ENCODE data around the gene CSNK2A3. TPM values are rescaled to one million over a fixed set of nuclear protein-coding genes. Genes with fewer than 3 reads are reported as not detected.

CSNK2A3 gene
- total and polyA plus RNA-seq, 2 of the 13 experiments (the other 11 are each of a cell fraction or from before 2014, with no cell fraction given): 1.7 to 3.5 TPM

- 0% methylated on average over 1 of the region's 1 CpG for WGBS (ENCODE audit: low lambda C conversion rate)
- Histone ChIP-seq H3K36me3 (replicated peaks in 1 of 2; ENCODE audit: control insufficient read depth in 1 of 2, insufficient read depth in 2 of 2, low read length in 2 of 2) (no peaks in the 10 kb centered on the region), H3K4me2 (ENCODE audit: low read depth, low read length) (no peak overlapping the region), H2AFZ (ENCODE audit: low read length) (no peak overlapping the region), H3K27me3 (ENCODE audit: control insufficient read depth in 1 of 2, insufficient read depth in 2 of 2, low read length in 2 of 2) (no peaks in the 10 kb centered on the region; a peak in 1 of 5 replicates), H3K79me2 (ENCODE audit: insufficient read depth, low read length) (no peaks in the 10 kb centered on the region), H3K27ac (ENCODE audit: extremely low read length, insufficient read depth, low read length) (no peak overlapping the region), H3K4me3 (replicated peaks in 1 of 3; ENCODE audit: insufficient read depth in 1 of 3, low read depth in 2 of 3, low read length in 3 of 3) (no peak overlapping the region), H4K20me1 (ENCODE audit: insufficient read depth, low read length) (no peaks in the 10 kb centered on the region), H3K4me1 (ENCODE audit: insufficient read depth, low read length) (no peaks in the 10 kb centered on the region), H3K9me3 (ENCODE audit: low read length) (no peaks in the 10 kb centered on the region), H3K9ac (ENCODE audit: insufficient read depth, low read depth, low read length) (no peak overlapping the region)
- no peak for TF ChIP-seq NR2C2 (CRISPR knock-in tag; IDR thresholded peaks at IDR 0.05; ENCODE audit: borderline replicate concordance)
- TF ChIP-seq ZNF724P (CRISPR knock-in tag; IDR thresholded peaks at IDR 0.05; ENCODE audit: borderline replicate concordance): no peak
- TF ChIP-seq SATB2 (CRISPR knock-in tag; IDR thresholded peaks at IDR 0.05): no peak
- TF ChIP-seq GLMP (CRISPR knock-in tag; IDR thresholded peaks at IDR 0.05; ENCODE audit: borderline replicate concordance): no peak
- no peak for TF ChIP-seq FOXO1 (CRISPR knock-in tag; IDR thresholded peaks at IDR 0.05)
- no peak for TF ChIP-seq IRF2 (CRISPR knock-in tag; IDR thresholded peaks at IDR 0.05)
- TF ChIP-seq ZNF280D (CRISPR knock-in tag; IDR thresholded peaks at IDR 0.05): no peak
- no peak for TF ChIP-seq ZNF251 (CRISPR knock-in tag; IDR thresholded peaks at IDR 0.05)
- DNase-seq (ENCODE audit: low spot score) (no peak), ATAC-seq (no peak), FAIRE-seq (no peak)
- intact Hi-C loops (cut with micrococcal nuclease; ENCODE audit: unreplicated experiment) (no loop called here), in situ Hi-C loops (cut with HindIII; ENCODE audit: extremely low pct_ligation_motif_present, low pct_unique_long_range_greater_than_20kb) (no loop called here)
- no TSS peak for BruUV-seq (replicated peaks)
- CTCF ChIA-PET (ENCODE audit: low intra/inter-chr PET ratio, low total read pairs): no interaction called here
- POLR2A ChIA-PET: no interaction called here
Measured at GRCh38 chr11:11324090-11324489, 29.0 kb downstream of the CSNK2A3 start.

Data from HepG2 (cell line).